ENCODE measurements around the gene DNAI7.

DNAI7 gene

DNA sequence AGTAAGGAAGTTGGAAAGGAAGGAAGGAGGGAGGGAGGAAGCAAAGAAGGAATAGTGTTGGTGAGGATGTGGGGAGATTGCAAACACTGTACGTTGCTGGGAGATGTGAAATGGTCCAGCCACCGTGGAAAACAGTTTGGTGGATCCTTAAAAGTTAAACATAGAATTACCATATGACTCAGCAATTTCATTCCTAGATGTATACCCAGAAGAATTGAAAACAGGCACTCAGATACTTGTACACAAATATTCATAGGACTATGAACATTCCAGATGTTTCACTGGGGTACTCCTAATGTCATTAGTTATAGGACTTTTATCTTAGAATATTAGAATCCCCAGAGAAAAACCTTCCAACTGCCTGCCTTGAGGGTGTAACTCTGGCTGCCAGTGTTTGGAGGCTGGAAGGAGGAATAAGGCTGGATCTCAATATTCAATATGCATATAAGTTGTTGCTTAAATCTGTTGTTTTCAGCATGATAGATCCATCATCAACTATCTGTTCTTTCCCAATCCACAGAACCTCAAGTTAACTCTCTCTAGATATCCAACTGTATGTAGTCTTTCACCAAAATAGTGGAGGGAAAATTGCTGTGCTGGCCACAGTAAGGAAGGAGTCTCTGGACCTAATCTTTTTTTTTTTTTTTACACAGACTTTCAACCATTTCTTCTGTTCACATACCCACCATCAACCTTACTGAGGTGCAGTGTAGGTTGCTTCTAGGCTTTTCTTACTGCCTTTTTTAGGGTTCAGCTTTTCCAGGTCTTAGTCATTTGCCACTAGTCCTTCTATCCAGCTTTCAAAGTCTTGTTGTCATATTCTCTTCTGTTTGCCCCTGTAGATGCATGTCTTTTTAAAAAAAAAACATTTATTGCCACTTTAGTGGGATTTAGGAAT, 94.5 kb downstream of the DNAI7 start:
- no peak for DNase-seq (ENCODE audit: low read depth)

DNA sequence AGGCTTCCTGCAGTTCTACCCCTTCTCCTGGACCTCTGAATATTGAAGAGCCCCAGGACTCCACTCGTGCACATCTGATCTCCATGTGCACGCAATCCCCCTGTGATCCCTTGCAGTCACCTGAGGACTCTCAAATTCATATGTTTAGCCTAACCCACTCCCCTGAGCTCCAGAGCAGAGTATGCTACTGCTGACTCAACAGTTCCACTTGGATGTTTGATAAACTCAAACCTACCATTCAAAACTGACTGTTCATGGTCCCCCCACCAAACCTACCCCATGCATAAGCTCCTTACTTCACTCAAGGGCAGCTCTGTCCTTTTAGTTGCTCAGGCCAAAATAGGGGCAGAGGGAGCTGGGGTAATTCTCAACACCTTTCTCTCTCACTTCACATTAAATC, 96.0 kb downstream of the DNAI7 start:
- no peak for DNase-seq (ENCODE audit: low read depth)

DNA sequence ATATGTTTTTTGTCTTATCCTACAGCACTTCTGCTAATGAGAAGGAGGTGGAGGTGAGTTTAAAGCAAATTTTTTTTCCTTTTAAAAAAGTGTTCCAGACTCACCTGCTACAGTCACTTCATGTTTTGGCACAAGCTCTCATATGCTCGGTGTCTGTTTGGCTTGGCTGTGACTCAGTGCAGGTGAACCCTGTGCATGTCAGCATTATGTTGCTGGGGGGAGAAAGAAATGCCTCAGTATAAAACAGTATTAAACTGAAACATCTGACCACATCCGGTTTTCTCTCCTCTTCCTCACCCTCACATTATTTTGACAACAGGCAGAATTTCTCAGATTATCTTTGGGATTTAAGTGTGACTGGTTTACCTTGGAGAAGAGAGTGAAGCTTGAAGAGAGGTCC, 105.2 kb downstream of the DNAI7 start:
- DNase-seq (ENCODE audit: low read depth) = no peak

DNA sequence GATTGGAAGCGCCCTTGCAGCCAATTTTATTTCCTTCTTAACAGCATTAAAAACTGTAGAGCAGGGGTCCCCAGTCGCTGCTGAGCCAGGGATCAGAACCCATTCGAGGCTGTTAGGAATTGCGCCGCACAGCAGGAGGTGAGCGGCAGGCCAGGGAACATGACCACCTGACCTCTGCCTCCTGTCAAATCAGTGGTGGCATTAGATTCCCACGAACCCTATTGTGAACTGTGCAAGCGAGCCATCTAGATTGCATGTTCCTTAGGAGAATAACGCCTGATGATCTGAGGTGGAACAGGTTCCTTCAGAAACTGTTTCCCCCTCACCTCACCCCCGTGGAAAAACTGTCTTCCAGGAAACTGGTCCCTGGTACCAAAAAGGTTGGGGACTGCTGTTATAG, 107.4 kb downstream of the DNAI7 start:
- DNase-seq (ENCODE audit: low read depth) = no peak

DNA sequence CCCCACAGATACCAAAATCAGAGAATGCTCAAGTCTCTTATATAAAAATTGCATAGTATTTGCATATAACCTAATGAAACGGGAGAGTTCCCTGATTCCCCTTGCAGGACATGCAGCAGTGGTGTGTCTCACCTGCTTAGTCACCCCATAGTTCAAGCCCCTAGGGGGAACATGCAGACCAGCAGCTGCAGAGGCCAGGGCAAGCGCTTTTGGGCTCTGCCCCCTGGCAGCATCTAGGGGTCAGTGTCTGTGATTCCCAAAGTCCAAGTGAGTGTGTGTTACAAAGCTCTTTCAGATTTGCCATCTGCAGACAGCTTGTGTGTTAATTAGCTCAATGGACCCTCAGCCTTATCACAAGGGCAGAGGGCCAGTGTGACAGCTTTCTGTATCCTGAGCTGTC, 110.1 kb downstream of the DNAI7 start:
- DNase-seq (ENCODE audit: low read depth) = no peak

DNA sequence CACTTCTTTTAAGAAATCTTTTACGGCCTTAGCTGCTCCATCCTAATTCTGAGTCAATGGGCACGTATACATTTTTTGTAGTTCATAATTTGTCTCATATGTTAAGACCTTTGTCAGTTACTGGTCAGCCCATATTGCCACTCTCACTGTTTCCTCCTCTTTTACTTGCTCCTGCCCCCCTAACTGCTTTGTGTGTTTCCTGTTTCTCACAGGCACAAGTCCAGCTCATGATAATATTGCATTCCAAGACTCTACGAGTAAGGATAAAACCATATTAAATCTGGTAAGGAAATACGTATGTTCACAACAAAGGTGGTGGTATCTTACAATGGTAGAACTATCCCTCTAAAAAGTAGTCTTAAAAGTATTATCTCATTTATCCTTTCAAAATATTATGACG, 111.7 kb downstream of the DNAI7 start:
- no peak for DNase-seq (ENCODE audit: low read depth)

DNA sequence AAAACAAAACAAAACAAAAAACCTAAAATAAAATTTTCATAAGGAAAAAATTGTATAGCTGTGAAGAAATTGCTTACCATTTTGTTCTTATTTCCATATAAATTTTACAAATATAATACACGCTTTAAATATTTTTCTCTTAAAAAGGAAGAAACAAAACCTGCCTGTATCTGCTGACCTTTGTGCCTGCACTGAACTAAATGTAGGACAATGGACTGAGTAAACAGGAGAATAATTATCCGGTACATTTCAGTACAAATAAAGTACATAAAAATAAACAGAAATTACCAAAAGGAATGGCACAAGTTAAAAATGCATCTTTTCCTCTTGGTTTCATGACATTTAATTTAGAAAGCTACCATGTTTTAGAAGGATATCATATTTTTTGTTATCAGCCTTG, 112.3 kb downstream of the DNAI7 start:
- DNase-seq (ENCODE audit: low read depth) = no peak

DNA sequence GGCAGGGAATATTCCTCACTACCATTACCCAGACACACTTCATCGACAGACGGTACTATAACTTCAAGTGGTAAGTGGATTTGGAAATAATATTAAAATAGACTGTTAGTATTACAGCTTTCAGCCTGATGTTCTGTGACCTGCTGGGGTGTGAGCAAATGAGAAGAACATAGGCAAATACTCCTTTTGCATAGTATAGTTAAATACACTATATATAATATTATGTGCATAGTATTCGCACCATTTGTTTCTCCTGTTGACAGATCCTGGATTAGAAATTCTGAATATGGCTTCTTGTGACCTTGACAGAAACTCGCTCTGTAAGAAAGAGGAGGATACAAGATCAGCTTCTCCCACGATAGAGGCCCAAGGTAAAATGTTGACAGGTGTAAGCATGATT, 115.6 kb downstream of the DNAI7 start:
- no peak for DNase-seq (ENCODE audit: low read depth)

DNA sequence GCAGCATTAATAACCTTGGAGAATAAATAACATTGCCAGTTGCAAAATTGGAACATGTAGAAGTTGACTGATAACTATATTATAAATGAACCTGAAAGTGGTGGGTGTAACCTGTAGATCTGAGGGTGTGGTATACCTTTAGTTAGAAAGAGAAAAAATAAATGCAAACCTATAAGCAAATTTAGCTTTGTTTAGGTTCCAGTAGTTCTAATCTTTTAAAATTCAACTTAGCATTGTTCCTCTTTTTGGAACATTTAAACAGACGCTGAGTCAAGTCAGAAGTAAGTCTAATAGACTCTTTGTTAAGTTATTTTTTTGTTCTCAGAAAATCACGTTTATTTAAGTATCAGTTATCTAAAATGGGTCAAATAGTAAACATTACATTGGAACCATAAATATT, 120.0 kb downstream of the DNAI7 start:
- DNase-seq (ENCODE audit: low read depth) = no peak

DNA sequence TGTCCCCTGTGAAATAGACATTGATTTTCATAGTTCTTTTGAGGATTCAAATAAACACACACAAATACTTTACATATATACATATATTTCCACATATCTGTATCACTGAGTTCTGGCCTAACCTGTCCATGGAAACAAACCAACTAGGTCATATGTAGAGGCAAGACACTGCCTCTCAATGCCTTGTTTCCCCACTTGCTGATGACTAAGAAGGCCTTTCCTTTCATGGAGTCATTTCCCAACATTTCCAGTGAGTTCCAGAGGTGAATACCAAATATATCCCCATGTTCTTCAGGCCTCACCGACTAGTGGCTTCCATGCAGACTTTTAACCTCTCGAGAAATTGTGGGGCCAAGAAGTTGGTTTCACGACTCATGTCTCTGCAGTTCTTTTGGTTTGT, 120.8 kb downstream of the DNAI7 start:
- DNase-seq (ENCODE audit: low read depth) = no peak

DNA sequence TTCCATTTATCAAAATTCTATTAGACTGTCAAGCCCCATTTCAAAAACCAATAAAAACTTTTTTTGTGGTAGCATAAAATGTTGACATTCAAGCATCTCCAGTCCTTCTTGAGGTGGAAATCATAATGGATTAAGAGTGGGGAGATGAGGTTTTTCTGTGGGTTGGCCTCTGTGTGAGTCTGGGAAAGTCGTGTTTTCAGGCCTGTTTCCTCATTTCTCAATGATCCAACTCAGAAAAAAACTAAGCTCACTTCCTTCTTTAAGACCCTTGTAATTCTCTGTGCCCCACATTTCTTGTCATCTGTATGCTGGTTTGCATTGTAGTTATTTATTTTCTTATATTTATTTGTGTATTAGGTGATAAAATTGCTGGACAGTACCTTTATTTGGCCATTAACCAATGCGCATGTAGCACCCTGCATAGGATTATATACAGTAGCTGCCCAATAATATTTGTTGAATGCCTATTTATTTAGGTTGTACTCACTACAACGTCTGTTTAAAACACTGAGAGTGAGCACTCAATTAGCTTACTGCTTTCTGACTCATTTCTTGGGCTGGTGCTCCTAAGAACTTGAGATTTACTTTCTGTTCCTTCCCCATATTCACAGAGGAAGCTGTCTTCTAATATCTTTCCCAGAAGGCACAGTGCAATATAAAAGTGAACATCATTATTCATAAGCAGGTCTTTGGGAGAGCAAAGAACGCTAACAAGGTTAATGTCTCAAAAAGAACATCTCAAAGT, 121.9 kb downstream of the DNAI7 start:
- no peak for DNase-seq (ENCODE audit: low read depth)

DNA sequence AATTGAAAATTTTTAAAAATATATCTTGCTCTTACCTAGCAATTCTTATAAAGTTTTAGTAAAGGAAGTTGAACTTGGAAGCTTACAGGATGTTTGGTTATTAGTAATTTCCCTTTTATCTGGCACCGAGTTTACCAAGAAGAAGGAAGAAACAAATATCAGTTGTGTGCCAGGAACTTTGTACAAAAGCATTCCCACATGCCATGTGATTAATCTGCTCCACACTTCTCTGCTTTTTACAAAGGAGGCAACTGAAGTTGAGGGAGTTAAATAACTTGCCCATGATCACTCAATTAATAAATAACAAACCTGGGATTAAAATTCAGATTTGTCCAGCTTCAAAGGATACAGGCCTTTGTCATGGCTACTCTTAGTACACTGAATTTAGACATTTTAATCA, 123.6 kb downstream of the DNAI7 start:
- DNase-seq (ENCODE audit: low read depth) = no peak

DNA sequence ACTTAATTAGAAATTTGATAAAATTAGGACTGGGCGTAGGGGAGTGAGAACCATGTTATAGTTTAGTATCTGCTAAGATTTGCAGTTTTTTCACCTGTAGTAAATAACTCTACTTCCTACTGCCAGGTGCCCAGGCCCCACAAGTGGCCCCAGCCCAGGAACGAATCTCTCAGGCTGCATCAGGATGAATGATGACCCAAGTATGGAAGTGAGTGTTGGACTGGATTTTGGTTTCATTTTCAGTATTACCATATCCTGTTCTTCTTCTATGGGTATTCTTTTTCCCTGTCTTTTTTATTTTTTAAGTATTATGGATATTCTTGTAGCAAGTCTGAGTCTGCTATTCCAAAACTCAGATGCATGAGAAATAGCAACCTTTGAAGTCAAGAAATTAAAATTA, 125.7 kb downstream of the DNAI7 start:
- no peak for DNase-seq (ENCODE audit: low read depth)

DNA sequence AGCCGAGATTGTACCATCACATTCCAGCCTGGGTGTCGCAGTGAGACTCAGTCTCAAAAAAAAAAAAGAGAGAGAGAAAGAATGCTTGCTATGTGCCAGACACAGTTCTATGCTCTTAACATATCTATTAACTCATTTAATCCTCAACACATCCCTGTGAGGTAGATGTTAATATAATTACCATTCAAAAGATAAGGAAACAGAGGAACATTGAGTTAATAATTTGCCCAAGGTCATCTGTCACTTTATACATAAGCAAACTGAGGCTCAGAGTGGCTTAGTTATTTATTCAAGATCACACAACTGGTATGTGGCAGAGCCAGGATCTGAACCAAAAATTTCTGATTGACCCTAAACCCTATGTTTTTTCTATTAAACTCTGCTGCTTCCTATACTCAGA, 129.9 kb downstream of the DNAI7 start:
- no peak for DNase-seq (ENCODE audit: low read depth)

DNA sequence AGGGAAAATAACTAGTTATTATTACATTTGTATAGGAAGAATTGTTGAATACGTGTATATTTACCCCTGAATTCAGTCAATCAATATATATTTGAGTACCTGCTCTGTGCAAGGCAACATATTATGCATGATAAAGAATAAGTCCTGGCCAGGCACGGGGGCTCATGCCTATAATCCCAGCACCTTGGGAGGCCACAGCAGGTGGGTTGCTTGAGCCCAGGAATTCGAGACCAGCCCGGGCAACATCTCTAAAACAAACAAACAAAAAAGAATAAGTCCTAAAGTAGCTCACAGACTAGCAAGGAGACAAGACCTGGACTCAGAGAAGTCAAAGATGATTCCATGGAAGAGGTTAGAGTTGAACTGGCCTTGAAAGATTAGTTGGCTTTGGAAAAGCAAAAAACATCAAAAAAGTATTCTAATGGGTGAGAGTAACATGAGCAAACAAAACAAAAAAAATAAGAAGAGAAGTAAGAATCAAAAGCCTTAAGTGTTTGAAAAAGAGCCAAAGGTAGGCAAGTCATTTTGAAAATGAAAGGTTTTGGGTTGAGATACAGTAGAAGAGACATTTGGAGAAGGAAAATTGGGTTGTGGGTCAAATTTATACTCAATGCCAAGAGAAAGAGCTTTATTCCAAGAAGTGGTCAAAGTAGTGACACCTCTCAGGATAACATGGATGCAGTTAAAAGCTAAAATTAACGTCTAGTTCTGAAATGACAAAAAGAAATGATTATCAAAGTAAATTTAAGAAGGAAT, 130.9 kb downstream of the DNAI7 start:
- no peak for DNase-seq (ENCODE audit: low read depth)

DNA sequence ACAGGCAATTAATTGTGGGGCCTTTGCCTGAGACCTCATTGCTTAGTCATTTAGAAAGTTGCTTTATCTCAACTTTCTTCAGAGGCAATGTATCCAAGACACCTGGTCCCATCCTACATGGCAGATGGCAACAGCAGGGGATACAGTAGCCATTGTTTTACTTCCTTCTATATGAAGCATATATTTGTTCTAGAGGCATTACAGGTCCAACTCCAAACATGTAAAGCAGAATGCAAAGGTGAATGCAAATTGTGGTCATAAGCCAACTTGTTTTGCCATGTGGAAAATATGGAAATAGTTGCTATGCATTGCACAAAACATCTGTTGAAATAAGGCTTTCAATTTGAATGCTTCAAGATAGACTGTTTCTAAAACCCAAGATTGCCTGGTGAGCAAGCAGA, 136.3 kb downstream of the DNAI7 start:
- DNase-seq (ENCODE audit: low read depth) = no peak

Data from stimulated activated CD8-positive, alpha-beta memory T cell treated with anti-CD3 and anti-CD28 coated beads, Interleukin-12 subunit alpha, Interleukin-12 subunit beta, amount 100 ng/mL, for 1 hour (primary cell).